Left lung (tissue), 10 donors: Measurements from ENCODE around the gene PPP1R1C. TPM values are rescaled to one million over a fixed set of nuclear protein-coding genes. Genes with fewer than 3 reads are reported as not detected.
A peak's percentile ranks its signal among the peaks of the same experiment; 100 is the strongest.
"Not testable (repeated sequence)": the region's sequence is repeated elsewhere in the genome, so short reads cannot be mapped to it uniquely, and the experiment has no call there.

ENCODE experiments used
- ATAC-seq: fragments of 200-7000 bp; cut with Tn5 transposase; one replicate; pipeline ENCODE4 v1.9.1; 2020; ENCODE audit warnings: moderate library complexity
- DNase-seq, 4 donors: peaks; one replicate each; pipeline ENCODE4 v3.0.0-alpha.2; 2013 to 2020
- H3K27ac ChIP-seq, 2 donors: fragments of 200-600 bp; sonication (generic) in 1 of 2; one replicate each; pipeline versions ENCODE4 v1.5.0 to v1.8.0; 2020 to 2021
- H3K27me3 ChIP-seq, 2 donors: fragments of 200-600 bp; sonication (generic) in 1 of 2; one replicate each; pipeline versions ENCODE4 v1.5.0 to v1.8.0; 2020 to 2021
- H3K36me3 ChIP-seq, 2 donors: fragments of 200-600 bp; sonication (generic) in 1 of 2; one replicate each; pipeline versions ENCODE4 v1.5.0 to v1.8.0; 2020 to 2021
- H3K4me1 ChIP-seq, 2 donors: fragments of 200-600 bp; one replicate each; pipeline ENCODE4 v1.8.0; 2021
- H3K4me3 ChIP-seq, 2 donors: fragments of 200-600 bp; sonication (generic) in 1 of 2; one replicate each; pipeline versions ENCODE4 v1.5.0 to v1.8.0; 2020 to 2021; ENCODE audit warnings: mild to moderate bottlenecking in 1 of 2
- H3K9me3 ChIP-seq, 2 donors: fragments of 200-600 bp; sonication (generic) in 1 of 2; one replicate each; pipeline versions ENCODE4 v1.5.0 to v1.8.0; 2020 to 2021
- CTCF ChIP-seq, 2 donors: fragments of 200-600 bp; sonication (generic) in 1 of 2; IDR thresholded peaks; one replicate each; pipeline versions ENCODE4 v1.5.0 to v1.8.0; 2021; ENCODE audit warnings: antibody characterized with exemption in 2 of 2
- intact Hi-C, 2 donors: fragments of 100-400 bp; cut with DNase I; formaldehyde crosslinking; loops; one replicate each; pipeline versions ENCODE4 v1.11.2 to v1.14.2; 2022
- polyA plus RNA-seq, 6 donors: library from polyadenylated mRNA; unstranded; fragments of 120-200 nt; gene quantifications; one replicate each; pipeline ENCODE4 v1.2.1, GENCODE V29; 2013; ENCODE audit not compliant: insufficient read length in 6 of 6
- total RNA-seq, 2 donors: library from RNA; stranded (reverse); fragmentation: NEBNext Ultra II Directional; extraction: Animal tissue kit (Norgen Biotek cat#: 25700); gene quantifications; one replicate each; pipeline ENCODE4 v1.2.1, GENCODE V29; 2021
- donor health status: DM: no; HTN: yes; CAD: no.
- donor health status: DM: no; HTN: no; CAD: no.

PPP1R1C gene
- total and polyA plus RNA-seq, 8 donors = 0.79 to 11.8 (median 2.8) TPM

DNA sequence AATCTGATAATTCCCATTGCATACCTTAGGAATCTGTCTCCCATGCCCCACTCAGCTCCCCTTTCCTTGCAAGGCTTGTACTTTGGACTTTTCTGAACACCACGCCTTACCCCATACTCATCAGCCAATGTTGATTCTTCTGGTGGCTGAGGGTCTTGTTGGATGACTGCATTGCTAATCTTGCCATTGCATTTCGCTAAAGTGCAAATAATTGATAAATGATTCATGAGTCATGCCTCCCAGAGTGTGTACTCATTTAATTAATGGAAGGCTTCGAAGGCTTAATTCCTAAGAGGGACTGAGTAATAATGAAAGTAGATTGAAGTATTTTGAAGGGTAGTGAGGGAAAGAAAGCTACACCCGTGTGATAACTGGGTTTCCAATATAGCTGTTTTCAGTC is 28.0 kb upstream of the PPP1R1C start:
- Histone ChIP-seq H3K36me3 (no peaks in the 10 kb centered on the region), H3K9me3 (no peaks in the 10 kb centered on the region), H3K27ac (no peak overlapping the region), H3K4me3 (no peak overlapping the region), H3K4me1 (peaks cover 0 to 3% of the 10 kb centered on the region in 2 donors), H3K27me3 (no peaks in the 10 kb centered on the region)
- intact Hi-C loops = no loop called here
- no peak for TF ChIP-seq CTCF (IDR thresholded peaks at IDR 0.05)
- ATAC-seq (peak; percentile 22), DNase-seq (no peak)

GRCh38 chr2:181958726-181959125 is 26.9 kb upstream of the PPP1R1C start:
- no peak overlapping the region for H3K4me3 ChIP-seq
- intact Hi-C loops = no loop called here
- DNase-seq (no peak), ATAC-seq (no peak)
- H3K9me3 ChIP-seq = no peaks in the 10 kb centered on the region
- H3K4me1 ChIP-seq = peaks cover 0 to 3% of the 10 kb centered on the region in 2 donors
- H3K27me3 ChIP-seq = no peaks in the 10 kb centered on the region
- H3K27ac ChIP-seq = no peak overlapping the region
- no peak for TF ChIP-seq CTCF (IDR thresholded peaks at IDR 0.05)
- H3K36me3 ChIP-seq = no peaks in the 10 kb centered on the region

DNA sequence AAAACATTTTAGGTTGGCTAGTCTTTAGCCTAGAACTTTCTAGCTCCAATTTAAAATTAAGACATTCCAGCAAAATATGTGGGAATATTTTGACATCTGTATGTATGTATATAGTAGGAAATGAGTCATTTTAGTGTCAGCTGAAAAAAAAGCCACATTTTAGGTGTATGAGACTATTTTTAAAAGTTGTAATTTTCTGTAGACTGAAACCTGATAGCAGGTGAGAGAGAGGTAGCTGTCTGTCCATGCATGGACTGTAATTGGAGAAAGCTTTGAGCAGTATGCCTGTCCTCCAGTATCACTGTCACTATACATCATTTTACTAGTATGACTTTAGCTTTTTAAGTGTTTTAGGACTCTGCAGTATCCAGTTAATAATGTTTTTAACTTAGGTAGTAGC is 26.1 kb upstream of the PPP1R1C start:
- no peak overlapping the region for H3K27ac ChIP-seq
- DNase-seq = no peak
- H3K4me3 ChIP-seq = no peak overlapping the region
- intact Hi-C loops = no loop called here
- TF ChIP-seq CTCF (IDR thresholded peaks at IDR 0.05) = no peak
- ATAC-seq = no peak
- H3K4me1 ChIP-seq = peaks cover 0 to under 1% of the 10 kb centered on the region in 2 donors
- no peaks in the 10 kb centered on the region for H3K36me3 ChIP-seq
- H3K27me3 ChIP-seq = no peaks in the 10 kb centered on the region
- no peaks in the 10 kb centered on the region for H3K9me3 ChIP-seq

DNA sequence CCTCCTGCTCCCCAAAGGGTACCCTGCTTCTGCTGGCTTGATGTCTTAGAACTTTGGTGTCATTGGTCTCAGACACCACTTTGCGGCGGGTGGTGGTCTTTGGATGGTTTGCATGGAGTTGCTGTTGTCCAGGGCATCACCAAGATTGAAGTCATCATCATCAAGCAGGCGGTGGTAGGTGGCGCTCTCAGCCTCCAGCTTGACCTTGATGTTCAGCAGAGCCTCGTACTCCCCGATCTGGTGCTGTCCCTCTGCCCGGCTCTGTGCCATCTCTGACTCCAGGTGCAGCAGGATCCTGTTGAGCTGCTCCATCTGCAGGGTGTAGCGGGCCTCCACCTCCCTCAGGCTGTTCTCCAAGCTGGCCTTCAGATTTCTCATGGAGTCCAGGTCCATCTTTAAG is 24.5 kb upstream of the PPP1R1C start:
- H3K9me3 ChIP-seq, H3K27ac ChIP-seq, H3K27me3 ChIP-seq, DNase-seq, H3K36me3 ChIP-seq, ATAC-seq, intact Hi-C loops, H3K4me1 ChIP-seq, H3K4me3 ChIP-seq: not testable (repeated sequence)

- DNase-seq = peak in 1 of 4 donors; percentile 83
- intact Hi-C loops = no loop called here
- H3K4me3 ChIP-seq = no peak overlapping the region
- no peaks in the 10 kb centered on the region for H3K9me3 ChIP-seq
- TF ChIP-seq CTCF (IDR thresholded peaks at IDR 0.05) = no peak
- H3K4me1 ChIP-seq = no peaks in the 10 kb centered on the region
- H3K27me3 ChIP-seq = no peaks in the 10 kb centered on the region
- ATAC-seq = no peak
- H3K36me3 ChIP-seq = no peaks in the 10 kb centered on the region
- H3K27ac ChIP-seq = no peak overlapping the region
These were observed 23.5 kb upstream of the PPP1R1C start for GRCh38 chr2:181962142-181962541.

GRCh38 chr2:181970160-181970794 is 15.4 kb upstream of the PPP1R1C start:
- no peak for DNase-seq
- Histone ChIP-seq H3K4me1 (no peaks in the 10 kb centered on the region), H3K9me3 (peaks cover 0 to 3% of the 10 kb centered on the region in 2 donors), H3K27ac (no peak overlapping the region), H3K4me3 (no peak overlapping the region), H3K27me3 (no peaks in the 10 kb centered on the region), H3K36me3 (no peaks in the 10 kb centered on the region)
- no peak for ATAC-seq
- no peak for TF ChIP-seq CTCF (IDR thresholded peaks at IDR 0.05)
- intact Hi-C loops = no loop called here
